Activated B cell treated with CpG ODN at 0.5 μM for 24 hours (primary cell): ENCODE results near the gene IDH3A. TPM values are rescaled to one million over a fixed set of nuclear protein-coding genes. Genes with fewer than 3 reads are reported as not detected.

ENCODE experiments used
- ATAC-seq: fragments of 200-7000 bp; cut with Tn5 transposase; one replicate; pipeline ENCODE4 v1.10.0; 2021; ENCODE audit warnings: low read depth, mild to moderate bottlenecking, moderate library complexity
- CTCF ChIA-PET: fragments of 350-600 bp; sonication (Branson Sonifier 250); formaldehyde crosslinking; loops from one replicate; lab custom pipeline; 2021; ENCODE audit warnings: antibody characterized with exemption; lab: Charles Lee
- POLR2A ChIA-PET: fragments of 350-600 bp; sonication (Branson Sonifier 250); formaldehyde crosslinking; loops from one replicate; lab custom pipeline; 2021; ENCODE audit warnings: antibody characterized with exemption; lab: Charles Lee
- DNase-seq: peaks from one replicate; pipeline ENCODE4 v3.0.0; 2022
- H3K27ac Mint-ChIP-seq: one replicate; pipeline ENCODE4 v1.8.0; 2020; ENCODE audit warnings: mixed read lengths
- H3K27me3 Mint-ChIP-seq: one replicate; pipeline ENCODE4 v1.8.0; 2021; ENCODE audit warnings: mixed read lengths
- H3K36me3 Mint-ChIP-seq: one replicate; pipeline ENCODE4 v1.8.0; 2021; ENCODE audit warnings: low read depth, mixed read lengths
- H3K4me1 Mint-ChIP-seq: one replicate; pipeline ENCODE4 v1.8.0; 2021; ENCODE audit warnings: mixed read lengths
- H3K4me3 Mint-ChIP-seq: one replicate; pipeline ENCODE4 v1.8.0; 2020; ENCODE audit warnings: mild to moderate bottlenecking, mixed read lengths
- H3K9me3 Mint-ChIP-seq: one replicate; pipeline ENCODE4 v1.8.0; 2020; ENCODE audit warnings: mixed read lengths
- intact Hi-C: fragments of 100-400 bp; cut with micrococcal nuclease; formaldehyde crosslinking; loops from one replicate; pipeline ENCODE4 v1.15.1; 2024
- total RNA-seq: library from RNA; stranded (reverse); gene quantifications from 2 replicates; pipeline ENCODE4 v1.2.3, GENCODE V29; 2022
- TF ChIP-seq, protein P1 (sequence below): fragments of 200-600 bp; IDR thresholded peaks from one replicate; pipeline ENCODE4 v1.8.0; 2022; ENCODE audit warnings: antibody characterized with exemption, mild to moderate bottlenecking

IDH3A gene
- total RNA-seq, 1 donor from 2014 or later = 124 TPM

DNA sequence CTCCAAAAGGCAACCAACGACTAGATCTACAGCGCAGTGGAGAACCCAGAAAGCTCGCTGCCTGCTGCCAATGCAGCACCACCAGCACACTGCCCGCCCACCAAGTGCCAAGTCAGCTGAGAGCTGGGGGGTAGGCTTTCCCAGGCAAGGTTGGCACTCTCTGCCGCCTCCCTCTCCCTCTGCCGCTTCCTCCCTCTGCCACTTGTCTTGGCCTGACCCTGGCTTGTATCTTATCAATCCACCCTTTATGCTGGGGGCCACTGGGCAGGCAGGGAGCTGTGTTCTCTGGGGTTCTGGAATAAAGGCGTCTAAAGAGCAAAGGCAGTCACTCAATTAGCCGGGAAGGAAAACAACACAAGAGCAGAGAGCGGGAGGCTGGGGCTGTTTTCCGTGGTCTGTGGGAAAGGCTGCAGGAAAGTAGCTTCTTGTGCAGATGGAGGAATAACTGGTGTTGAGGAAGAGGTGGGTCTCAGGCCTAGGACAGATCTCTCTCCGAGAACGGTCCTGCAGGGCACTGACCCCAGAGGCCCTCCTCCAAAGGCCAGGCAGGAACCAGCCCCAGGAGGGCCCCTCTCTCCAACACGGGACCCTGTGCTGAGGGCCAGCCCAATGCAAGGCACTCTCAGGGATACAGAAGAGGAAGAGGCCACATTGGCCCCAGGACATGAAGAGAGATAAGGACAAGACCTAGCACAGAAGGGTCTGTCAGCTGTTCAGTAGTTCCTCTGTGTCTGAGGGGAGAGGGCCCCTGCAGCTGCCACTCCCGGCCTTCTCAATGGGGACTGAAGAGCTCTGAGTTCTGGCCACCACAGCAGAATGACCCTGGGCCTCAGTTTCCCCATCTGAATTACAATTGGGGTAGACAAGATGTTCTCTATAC is 54.4 kb downstream of the IDH3A start:
- DNase-seq = no peak
- TF ChIP-seq, protein P1, sequence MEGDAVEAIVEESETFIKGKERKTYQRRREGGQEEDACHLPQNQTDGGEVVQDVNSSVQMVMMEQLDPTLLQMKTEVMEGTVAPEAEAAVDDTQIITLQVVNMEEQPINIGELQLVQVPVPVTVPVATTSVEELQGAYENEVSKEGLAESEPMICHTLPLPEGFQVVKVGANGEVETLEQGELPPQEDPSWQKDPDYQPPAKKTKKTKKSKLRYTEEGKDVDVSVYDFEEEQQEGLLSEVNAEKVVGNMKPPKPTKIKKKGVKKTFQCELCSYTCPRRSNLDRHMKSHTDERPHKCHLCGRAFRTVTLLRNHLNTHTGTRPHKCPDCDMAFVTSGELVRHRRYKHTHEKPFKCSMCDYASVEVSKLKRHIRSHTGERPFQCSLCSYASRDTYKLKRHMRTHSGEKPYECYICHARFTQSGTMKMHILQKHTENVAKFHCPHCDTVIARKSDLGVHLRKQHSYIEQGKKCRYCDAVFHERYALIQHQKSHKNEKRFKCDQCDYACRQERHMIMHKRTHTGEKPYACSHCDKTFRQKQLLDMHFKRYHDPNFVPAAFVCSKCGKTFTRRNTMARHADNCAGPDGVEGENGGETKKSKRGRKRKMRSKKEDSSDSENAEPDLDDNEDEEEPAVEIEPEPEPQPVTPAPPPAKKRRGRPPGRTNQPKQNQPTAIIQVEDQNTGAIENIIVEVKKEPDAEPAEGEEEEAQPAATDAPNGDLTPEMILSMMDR = no peak
- Mint-ChIP-seq H3K9me3 (no peaks in the 10 kb centered on the region), H3K4me1 (no peaks in the 10 kb centered on the region), H3K36me3 (no peaks in the 10 kb centered on the region), H3K27me3 (peaks cover 4% of the 10 kb centered on the region), H3K4me3 (no peak overlapping the region), H3K27ac (no peak overlapping the region)
- ChIA-PET POLR2A (no interaction called here), CTCF (interaction anchor here (1.6 to 2.7 kb wide), 2 partner anchors 9 to 95 kb away, joined by 4 to 16 read pairs; no protein-coding TSS in a partner anchor)
- no peak for ATAC-seq
- intact Hi-C loops = no loop called here

DNA sequence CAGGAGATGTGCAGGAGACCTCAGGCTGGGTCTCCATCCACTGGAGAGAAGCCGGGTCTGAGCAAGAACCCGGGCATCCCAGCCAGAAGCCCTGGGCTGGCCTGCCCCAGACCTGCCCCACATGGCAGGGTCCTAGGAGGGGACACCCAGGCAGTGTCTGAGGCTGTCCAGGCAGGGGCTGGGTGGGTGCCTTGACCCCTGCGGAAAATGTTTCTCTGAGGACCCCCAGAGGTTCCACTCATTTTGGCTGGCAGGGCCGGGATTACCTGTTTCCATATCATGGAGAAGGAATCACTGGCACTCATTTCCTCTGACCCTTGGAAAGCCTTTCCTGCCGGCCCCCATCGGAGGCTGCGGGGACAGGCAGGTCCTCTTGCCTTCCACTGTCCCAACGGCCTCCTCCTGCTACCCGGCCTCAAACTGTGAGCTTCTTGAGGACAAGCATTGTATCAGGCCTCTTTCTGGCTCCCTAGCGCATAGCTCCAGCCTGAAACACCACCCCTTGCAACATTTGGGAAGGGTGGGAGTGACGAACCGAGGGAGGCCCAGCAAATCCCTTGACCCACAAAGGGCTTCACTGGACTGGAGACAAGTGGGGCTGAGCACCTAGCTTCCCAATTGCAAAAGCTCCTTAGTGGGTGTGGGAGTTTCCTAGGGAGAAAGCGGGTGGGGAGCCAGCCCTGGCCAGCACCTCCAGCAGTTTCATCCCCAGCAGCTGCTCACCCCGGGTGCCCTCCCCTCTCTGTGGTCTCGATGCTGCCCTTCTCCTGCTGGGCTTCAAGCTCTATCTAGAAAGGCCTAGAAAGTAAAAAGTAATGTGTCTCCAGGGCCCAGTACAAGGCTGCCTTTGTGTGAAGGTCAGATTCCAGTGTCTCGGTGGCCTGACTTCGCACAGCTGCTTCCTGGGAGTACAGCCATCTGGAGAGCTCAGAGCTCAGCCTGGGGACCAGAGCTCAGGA is 55.5 kb downstream of the IDH3A start:
- TF ChIP-seq, protein P1 = no peak
- ChIA-PET CTCF (interaction anchor here (0.8 to 2.7 kb wide), 3 partner anchors 10 to 91 kb away, joined by 3 to 16 read pairs (median 3); partner anchors contain the start of gene CIB2), POLR2A (no interaction called here)
- no peak overlapping the region for H3K27ac Mint-ChIP-seq
- DNase-seq = no peak
- peaks cover 4% of the 10 kb centered on the region for H3K27me3 Mint-ChIP-seq
- intact Hi-C loops = no loop called here
- no peak for ATAC-seq
- no peaks in the 10 kb centered on the region for H3K36me3 Mint-ChIP-seq
- no peak overlapping the region for H3K4me3 Mint-ChIP-seq
- H3K9me3 Mint-ChIP-seq = no peaks in the 10 kb centered on the region
- no peaks in the 10 kb centered on the region for H3K4me1 Mint-ChIP-seq

GRCh38 chr15:78205337-78205736 is 56.2 kb downstream of the IDH3A start:
- ChIA-PET CTCF (interaction anchor here (1.3 to 2.7 kb wide), 2 partner anchors 10 to 74 kb away, joined by 3 to 16 read pairs; partner anchors contain the start of gene CIB2), POLR2A (no interaction called here)
- no peaks in the 10 kb centered on the region for H3K36me3 Mint-ChIP-seq
- DNase-seq (no peak), ATAC-seq (no peak)
- intact Hi-C loops = no loop called here
- no peak overlapping the region for H3K27ac Mint-ChIP-seq
- H3K4me1 Mint-ChIP-seq = no peaks in the 10 kb centered on the region
- TF ChIP-seq, protein P1 = no peak
- no peak overlapping the region for H3K4me3 Mint-ChIP-seq
- H3K9me3 Mint-ChIP-seq = no peaks in the 10 kb centered on the region
- peaks cover 4% of the 10 kb centered on the region for H3K27me3 Mint-ChIP-seq

DNA sequence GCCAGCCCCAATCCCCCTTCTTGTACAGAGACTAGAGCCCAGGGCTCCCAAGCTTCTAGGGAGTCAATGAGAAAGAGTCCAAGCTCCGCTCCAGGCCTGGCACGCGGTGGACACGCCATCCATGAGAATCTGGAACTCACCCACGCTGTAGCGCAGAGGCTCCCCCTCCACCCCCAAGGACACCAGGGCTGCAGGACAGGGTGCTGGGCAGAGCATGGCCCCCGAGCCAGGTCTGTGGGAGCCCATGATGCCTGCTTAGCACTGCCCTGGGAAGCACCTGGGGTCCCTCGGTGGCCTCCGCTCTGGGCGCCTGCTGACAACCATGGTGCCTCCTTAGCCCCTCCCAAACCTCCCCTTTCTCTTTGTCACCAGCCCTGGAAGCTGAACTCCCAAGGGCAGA is 56.7 kb downstream of the IDH3A start:
- Mint-ChIP-seq H3K4me3 (no peak overlapping the region), H3K9me3 (no peaks in the 10 kb centered on the region), H3K27me3 (peaks cover 4% of the 10 kb centered on the region), H3K36me3 (no peaks in the 10 kb centered on the region), H3K4me1 (no peaks in the 10 kb centered on the region), H3K27ac (no peak overlapping the region)
- no peak for ATAC-seq
- DNase-seq = no peak
- ChIA-PET POLR2A (no interaction called here), CTCF (interaction anchor here (2.7 kb wide), 1 partner anchor 11 kb away, joined by 16 read pairs; no protein-coding TSS in a partner anchor)
- intact Hi-C loops = no loop called here
- TF ChIP-seq, protein P1 = no peak
